Measurements from ENCODE around the gene MEIKIN.

Gene MEIKIN

DNA sequence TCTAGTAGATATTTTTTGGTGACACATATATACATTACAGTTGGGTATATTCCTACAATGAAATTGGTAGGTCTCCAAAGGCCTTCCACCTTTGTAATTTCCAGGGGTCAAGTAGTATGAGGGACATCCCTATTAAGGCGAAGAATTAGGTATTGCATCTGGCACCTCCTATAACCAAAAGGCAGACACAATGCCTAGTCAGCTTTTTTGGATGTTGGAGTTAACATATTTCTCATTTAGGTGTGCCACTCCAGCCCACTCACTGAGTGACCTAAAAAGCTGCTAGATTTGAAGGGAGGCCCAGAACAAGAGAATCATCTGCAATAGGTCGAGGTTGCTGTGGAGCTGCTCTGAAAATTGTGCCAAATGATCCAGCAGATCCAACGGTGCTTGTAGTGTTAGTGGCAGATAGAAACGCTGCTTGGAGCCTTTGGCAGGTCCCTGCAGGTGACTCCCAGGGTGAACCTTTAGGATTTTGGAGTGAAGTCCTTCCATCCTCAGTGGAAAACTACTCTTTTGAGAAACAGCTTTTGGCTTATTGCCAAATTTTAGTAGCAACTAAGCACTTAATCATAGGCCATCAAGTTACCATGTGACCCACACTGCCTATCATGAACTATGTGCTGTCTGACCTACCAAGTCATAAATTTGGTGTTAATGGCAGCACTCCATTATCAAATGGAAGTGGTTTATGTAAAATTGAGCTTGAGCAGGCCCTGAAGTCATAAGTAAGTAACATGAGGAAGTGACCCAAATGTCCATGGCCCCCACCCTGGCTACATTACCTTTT is 132.9 kb downstream of the MEIKIN start:
- Histone ChIP-seq H3K9me3 (ENCODE audit: insufficient read depth, low read length) (no peaks in the 10 kb centered on the region), H3K4me3 (ENCODE audit: low read length) (no peak overlapping the region), H3K79me2 (ENCODE audit: low read length) (no peaks in the 10 kb centered on the region), H3K9ac (ENCODE audit: low read length) (no peak overlapping the region), H3K27me3 (ENCODE audit: low read depth, low read length) (no peaks in the 10 kb centered on the region), H3K27ac (ENCODE audit: low read length) (no peak overlapping the region), H2AFZ (ENCODE audit: low read depth, low read length) (no peak overlapping the region), H3K4me1 (ENCODE audit: low read length) (0 out of 2 replicates have a peak, but pooled peaks cover 2% of the 10 kb centered on the region), H3K4me2 (ENCODE audit: low read length) (no peak overlapping the region), H3K36me3 (replicated peaks; ENCODE audit: low read depth, low read length) (no peaks in the 10 kb centered on the region), H4K20me1 (ENCODE audit: insufficient read depth, low read length) (no peaks in the 10 kb centered on the region)
- TF ChIP-seq EZH2phosphoT487 (IDR thresholded peaks at IDR 0.05; ENCODE audit: low read depth) = no peak
- TF ChIP-seq, protein P1, sequence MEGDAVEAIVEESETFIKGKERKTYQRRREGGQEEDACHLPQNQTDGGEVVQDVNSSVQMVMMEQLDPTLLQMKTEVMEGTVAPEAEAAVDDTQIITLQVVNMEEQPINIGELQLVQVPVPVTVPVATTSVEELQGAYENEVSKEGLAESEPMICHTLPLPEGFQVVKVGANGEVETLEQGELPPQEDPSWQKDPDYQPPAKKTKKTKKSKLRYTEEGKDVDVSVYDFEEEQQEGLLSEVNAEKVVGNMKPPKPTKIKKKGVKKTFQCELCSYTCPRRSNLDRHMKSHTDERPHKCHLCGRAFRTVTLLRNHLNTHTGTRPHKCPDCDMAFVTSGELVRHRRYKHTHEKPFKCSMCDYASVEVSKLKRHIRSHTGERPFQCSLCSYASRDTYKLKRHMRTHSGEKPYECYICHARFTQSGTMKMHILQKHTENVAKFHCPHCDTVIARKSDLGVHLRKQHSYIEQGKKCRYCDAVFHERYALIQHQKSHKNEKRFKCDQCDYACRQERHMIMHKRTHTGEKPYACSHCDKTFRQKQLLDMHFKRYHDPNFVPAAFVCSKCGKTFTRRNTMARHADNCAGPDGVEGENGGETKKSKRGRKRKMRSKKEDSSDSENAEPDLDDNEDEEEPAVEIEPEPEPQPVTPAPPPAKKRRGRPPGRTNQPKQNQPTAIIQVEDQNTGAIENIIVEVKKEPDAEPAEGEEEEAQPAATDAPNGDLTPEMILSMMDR (IDR thresholded peaks at IDR 0.05; ENCODE audit: low read depth, low read length) = no peak

DNA sequence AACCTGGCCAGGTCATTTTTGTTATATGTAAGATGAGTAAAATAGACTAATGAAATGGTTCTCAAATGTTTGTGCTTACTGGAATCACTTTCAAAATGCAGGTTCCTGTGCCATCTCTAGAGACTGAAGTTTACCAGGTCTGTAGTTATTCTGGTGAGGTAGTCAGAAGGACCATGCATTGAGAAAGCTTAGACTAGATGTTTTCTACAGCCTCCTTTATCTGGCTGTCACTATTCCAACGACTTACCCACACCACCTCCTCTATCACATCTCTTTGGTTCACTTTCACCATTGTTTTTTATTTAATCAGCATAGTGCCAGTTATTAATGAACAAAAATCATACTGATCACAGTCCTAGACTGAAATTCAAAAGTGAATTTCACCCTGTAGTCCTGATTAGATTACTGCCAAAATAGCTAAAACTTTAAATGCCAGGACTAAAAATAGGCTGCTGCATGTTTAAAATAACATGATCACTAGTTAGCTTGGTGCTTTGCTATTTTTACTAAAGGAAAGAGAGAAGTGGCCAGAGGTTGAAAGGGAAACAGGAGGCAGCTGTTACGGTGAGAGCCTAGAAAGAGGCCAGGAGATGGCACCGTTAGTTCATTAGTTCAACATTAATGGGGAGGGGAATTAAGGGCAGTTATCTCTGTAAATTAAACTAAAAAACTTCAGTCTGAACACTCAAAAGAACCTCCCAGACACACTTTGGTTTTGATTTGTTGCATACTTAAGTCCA is 134.8 kb downstream of the MEIKIN start:
- Histone ChIP-seq H4K20me1 (ENCODE audit: insufficient read depth, low read length) (no peaks in the 10 kb centered on the region), H3K27me3 (ENCODE audit: low read depth, low read length) (no peaks in the 10 kb centered on the region), H3K27ac (ENCODE audit: low read length) (no peak overlapping the region), H3K4me3 (ENCODE audit: low read length) (no peak overlapping the region), H3K4me2 (ENCODE audit: low read length) (no peak overlapping the region), H3K36me3 (replicated peaks; ENCODE audit: low read depth, low read length) (no peaks in the 10 kb centered on the region), H3K4me1 (ENCODE audit: low read length) (0 out of 2 replicates have a peak, but pooled peaks cover 2% of the 10 kb centered on the region), H3K9me3 (ENCODE audit: insufficient read depth, low read length) (no peaks in the 10 kb centered on the region), H3K79me2 (ENCODE audit: low read length) (no peaks in the 10 kb centered on the region), H3K9ac (ENCODE audit: low read length) (no peak overlapping the region), H2AFZ (ENCODE audit: low read depth, low read length) (no peak overlapping the region)
- no peak for TF ChIP-seq EZH2phosphoT487 (IDR thresholded peaks at IDR 0.05; ENCODE audit: low read depth)
- TF ChIP-seq, protein P1 (IDR thresholded peaks at IDR 0.05; ENCODE audit: low read depth, low read length) = peak; percentile 64

GRCh38 chr5:131796793-131797693 is 148.4 kb downstream of the MEIKIN start, which contains the start of gene FNIP1:
Gene FNIP1 (minus strand): TSS chr5:131797017. CDS start chr5:131796921, 96 bp downstream.
- Histone ChIP-seq H4K20me1 (ENCODE audit: insufficient read depth, low read length) (peaks cover 30% of the 10 kb centered on the region), H3K4me2 (ENCODE audit: low read length) (peak within 1 kb of the TSS; percentile 97), H3K27ac (ENCODE audit: low read length) (peak within 1 kb of the TSS; percentile 69), H2AFZ (ENCODE audit: low read depth, low read length) (peak within 1 kb of the TSS; percentile 82), H3K27me3 (ENCODE audit: low read depth, low read length) (no peaks in the 10 kb centered on the region), H3K9me3 (ENCODE audit: insufficient read depth, low read length) (no peaks in the 10 kb centered on the region), H3K9ac (ENCODE audit: low read length) (peak within 1 kb of the TSS; percentile 96), H3K36me3 (replicated peaks; ENCODE audit: low read depth, low read length) (peaks cover 4% of the 10 kb centered on the region), H3K4me3 (ENCODE audit: low read length) (peak within 1 kb of the TSS; percentile 97), H3K79me2 (ENCODE audit: low read length) (peaks cover 45% of the 10 kb centered on the region), H3K4me1 (ENCODE audit: low read length) (peaks cover 14% of the 10 kb centered on the region)
- TF ChIP-seq, protein P1 (IDR thresholded peaks at IDR 0.05; ENCODE audit: low read depth, low read length) = no peak
- no peak for TF ChIP-seq EZH2phosphoT487 (IDR thresholded peaks at IDR 0.05; ENCODE audit: low read depth)
